Loucy (cell line): ENCODE measurements around the gene DLX3.

Source experiments
- H2AFZ ChIP-seq: fragments of 200-600 bp; sonication (generic); 2 replicates; pipeline ENCODE4 v1.6.0; 2016; ENCODE audit warnings: antibody characterized with exemption, mild to moderate bottlenecking, low read length, moderate library complexity
- H3F3A ChIP-seq: fragments of 200-600 bp; 2 replicates; pipeline ENCODE4 v1.6.0; 2016; ENCODE audit warnings: antibody characterized with exemption, low read depth, mild to moderate bottlenecking
- H3K27me3 ChIP-seq: fragments of 200-600 bp; sonication (generic); 2 replicates; pipeline ENCODE4 v1.6.1; 2014; ENCODE audit warnings: low read length, mild to moderate bottlenecking; ENCODE audit not compliant: insufficient read depth, poor library complexity, severe bottlenecking
- H3K36me3 ChIP-seq: fragments of 200-600 bp; sonication (generic); 2 replicates; pipeline ENCODE4 v1.6.1; 2016; ENCODE audit warnings: low read length; ENCODE audit not compliant: insufficient read depth
- H3K4me1 ChIP-seq: fragments of 200-600 bp; sonication (generic); 2 replicates; pipeline ENCODE4 v1.5.1; 2014; ENCODE audit warnings: low read length, mild to moderate bottlenecking; ENCODE audit not compliant: insufficient read depth, poor library complexity, severe bottlenecking
- H3K4me2 ChIP-seq: fragments of 200-600 bp; sonication (generic); 2 replicates; pipeline ENCODE4 v1.6.0; 2014; ENCODE audit warnings: antibody characterized with exemption, low read length, low read depth, mild to moderate bottlenecking; ENCODE audit not compliant: poor library complexity, severe bottlenecking
- H3K4me3 ChIP-seq: fragments of 200-600 bp; sonication (generic); 2 replicates; pipeline ENCODE4 v1.5.1; 2014; ENCODE audit warnings: low read length, mild to moderate bottlenecking, mixed read lengths; ENCODE audit not compliant: poor library complexity, severe bottlenecking
- H3K79me2 ChIP-seq: fragments of 200-600 bp; sonication (generic); 2 replicates; pipeline ENCODE4 v1.6.1; 2014; ENCODE audit warnings: low read length; ENCODE audit not compliant: insufficient read depth
- H3K9ac ChIP-seq: fragments of 200-600 bp; sonication (generic); 2 replicates; pipeline ENCODE4 v1.6.0; 2014; ENCODE audit warnings: mild to moderate bottlenecking, low read depth, low read length, moderate library complexity; ENCODE audit not compliant: poor library complexity, severe bottlenecking
- H3K9me2 ChIP-seq: fragments of 200-600 bp; sonication (generic); replicated peaks from 2 replicates; pipeline ENCODE4 v1.6.1; 2016; ENCODE audit warnings: low read depth, low read length, mixed read lengths
- H3K9me3 ChIP-seq: fragments of 200-600 bp; sonication (generic); 2 replicates; pipeline ENCODE4 v1.6.1; 2014; ENCODE audit warnings: mild to moderate bottlenecking, antibody characterized with exemption, low read length, low read depth; ENCODE audit not compliant: insufficient read depth
- H4K20me1 ChIP-seq: fragments of 200-600 bp; sonication (generic); 2 replicates; pipeline ENCODE4 v1.6.0; 2014; ENCODE audit warnings: antibody characterized with exemption, low read length, mild to moderate bottlenecking; ENCODE audit not compliant: insufficient read depth, poor library complexity, severe bottlenecking
- EZH2phosphoT487 ChIP-seq: fragments of 200-600 bp; IDR thresholded peaks from 2 replicates; pipeline ENCODE4 v1.6.1; 2018; ENCODE audit warnings: antibody characterized with exemption, mild to moderate bottlenecking, moderate library complexity, borderline replicate concordance
- TF ChIP-seq, protein P1 (sequence below): fragments of 200-600 bp; sonication (generic); conservative IDR thresholded peaks from 2 replicates; pipeline ENCODE4 v1.5.1; 2014; ENCODE audit warnings: mild to moderate bottlenecking, antibody characterized with exemption, low read length

Gene DLX3

GRCh38 chr17:50003911-50004310 lies 8.9 kb upstream of the DLX3 start:
- TF ChIP-seq, protein P1, sequence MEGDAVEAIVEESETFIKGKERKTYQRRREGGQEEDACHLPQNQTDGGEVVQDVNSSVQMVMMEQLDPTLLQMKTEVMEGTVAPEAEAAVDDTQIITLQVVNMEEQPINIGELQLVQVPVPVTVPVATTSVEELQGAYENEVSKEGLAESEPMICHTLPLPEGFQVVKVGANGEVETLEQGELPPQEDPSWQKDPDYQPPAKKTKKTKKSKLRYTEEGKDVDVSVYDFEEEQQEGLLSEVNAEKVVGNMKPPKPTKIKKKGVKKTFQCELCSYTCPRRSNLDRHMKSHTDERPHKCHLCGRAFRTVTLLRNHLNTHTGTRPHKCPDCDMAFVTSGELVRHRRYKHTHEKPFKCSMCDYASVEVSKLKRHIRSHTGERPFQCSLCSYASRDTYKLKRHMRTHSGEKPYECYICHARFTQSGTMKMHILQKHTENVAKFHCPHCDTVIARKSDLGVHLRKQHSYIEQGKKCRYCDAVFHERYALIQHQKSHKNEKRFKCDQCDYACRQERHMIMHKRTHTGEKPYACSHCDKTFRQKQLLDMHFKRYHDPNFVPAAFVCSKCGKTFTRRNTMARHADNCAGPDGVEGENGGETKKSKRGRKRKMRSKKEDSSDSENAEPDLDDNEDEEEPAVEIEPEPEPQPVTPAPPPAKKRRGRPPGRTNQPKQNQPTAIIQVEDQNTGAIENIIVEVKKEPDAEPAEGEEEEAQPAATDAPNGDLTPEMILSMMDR, result no peak
- TF ChIP-seq EZH2phosphoT487, result no peak

DNA sequence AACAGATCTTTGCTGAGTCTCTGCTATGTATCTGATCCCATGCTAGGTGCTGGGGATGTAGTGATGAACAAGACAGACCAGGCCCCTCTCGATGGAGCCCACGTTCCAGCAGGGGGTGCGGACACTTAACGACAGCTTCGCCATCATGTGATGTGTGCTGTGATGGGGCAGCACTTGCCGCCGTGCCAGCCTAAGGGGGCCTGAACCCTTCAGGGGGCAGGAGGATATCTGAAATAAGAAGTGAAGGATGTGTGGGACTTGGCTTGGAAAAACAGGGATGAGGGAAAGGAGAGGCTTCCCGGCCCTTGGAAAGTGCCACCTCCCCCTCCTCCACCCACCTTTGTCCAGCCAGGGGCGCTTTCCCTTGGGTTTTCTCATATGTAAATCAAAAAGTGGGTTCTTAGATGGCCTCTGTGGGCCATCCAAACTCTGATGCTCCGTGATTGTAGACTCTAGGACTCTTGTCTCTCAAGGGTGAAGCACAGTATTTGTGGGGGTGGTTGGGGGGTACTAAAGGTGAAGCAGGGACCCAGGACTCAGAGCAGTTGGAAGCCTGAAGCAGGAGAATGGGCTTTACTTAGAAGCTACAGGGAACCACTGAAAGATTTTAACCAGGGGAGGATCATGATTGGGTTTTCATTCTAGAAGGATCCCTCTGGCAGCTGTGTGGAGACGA lies 4.0 kb upstream of the DLX3 start:
- TF ChIP-seq, protein P1, result no peak
- TF ChIP-seq EZH2phosphoT487, result no peak
- Histone ChIP-seq H3K27me3 (no peaks in the 10 kb centered on the region), H3K9me2 (no peaks in the 10 kb centered on the region), H3F3A (no peaks in the 10 kb centered on the region), H3K4me1 (no peaks in the 10 kb centered on the region), H3K9ac (no peak overlapping the region), H4K20me1 (no peaks in the 10 kb centered on the region), H3K9me3 (no peaks in the 10 kb centered on the region), H3K36me3 (no peaks in the 10 kb centered on the region), H3K4me3 (no peak overlapping the region), H3K79me2 (no peaks in the 10 kb centered on the region), H2AFZ (peak overlapping the region; percentile 95), H3K4me2 (peak overlapping the region; percentile 30)

More at GRCh38 chr17:50003911-50004310, 8.9 kb upstream of the DLX3 start:
- H3K4me1 ChIP-seq, result no peaks in the 10 kb centered on the region
- no peaks in the 10 kb centered on the region for H3K79me2 ChIP-seq
- no peaks in the 10 kb centered on the region for H3K9me2 ChIP-seq
- no peaks in the 10 kb centered on the region for H3K27me3 ChIP-seq
- no peaks in the 10 kb centered on the region for H3K36me3 ChIP-seq
- no peaks in the 10 kb centered on the region for H3F3A ChIP-seq
- no peaks in the 10 kb centered on the region for H4K20me1 ChIP-seq
- no peaks in the 10 kb centered on the region for H3K9me3 ChIP-seq
- H3K9ac ChIP-seq, result no peak overlapping the region
- H3K4me2 ChIP-seq, result no peak overlapping the region
- no peak overlapping the region for H2AFZ ChIP-seq
- no peak overlapping the region for H3K4me3 ChIP-seq

GRCh38 chr17:49997773-49998703 lies 3.0 kb upstream of the DLX3 start:
- no peaks in the 10 kb centered on the region for H3K4me1 ChIP-seq
- no peaks in the 10 kb centered on the region for H3F3A ChIP-seq
- TF ChIP-seq, protein P1, result peak; percentile 93
- no peak for TF ChIP-seq EZH2phosphoT487
- peak overlapping the region; percentile 95 for H2AFZ ChIP-seq
- no peaks in the 10 kb centered on the region for H3K27me3 ChIP-seq
- H3K4me2 ChIP-seq, result peak overlapping the region; percentile 30
- H3K9ac ChIP-seq, result no peak overlapping the region
- no peaks in the 10 kb centered on the region for H3K79me2 ChIP-seq
- no peaks in the 10 kb centered on the region for H3K9me3 ChIP-seq
- H3K9me2 ChIP-seq, result no peaks in the 10 kb centered on the region
- no peaks in the 10 kb centered on the region for H3K36me3 ChIP-seq
- no peaks in the 10 kb centered on the region for H4K20me1 ChIP-seq
- no peak overlapping the region for H3K4me3 ChIP-seq
